ENCODE data around the gene COL9A2.
A peak's percentile ranks its signal among the peaks of the same experiment; 100 is the strongest.

Gene COL9A2

GRCh38 chr1:40301541-40302299 is 15.4 kb downstream of the COL9A2 start:
- DNase-seq = no peak

DNA sequence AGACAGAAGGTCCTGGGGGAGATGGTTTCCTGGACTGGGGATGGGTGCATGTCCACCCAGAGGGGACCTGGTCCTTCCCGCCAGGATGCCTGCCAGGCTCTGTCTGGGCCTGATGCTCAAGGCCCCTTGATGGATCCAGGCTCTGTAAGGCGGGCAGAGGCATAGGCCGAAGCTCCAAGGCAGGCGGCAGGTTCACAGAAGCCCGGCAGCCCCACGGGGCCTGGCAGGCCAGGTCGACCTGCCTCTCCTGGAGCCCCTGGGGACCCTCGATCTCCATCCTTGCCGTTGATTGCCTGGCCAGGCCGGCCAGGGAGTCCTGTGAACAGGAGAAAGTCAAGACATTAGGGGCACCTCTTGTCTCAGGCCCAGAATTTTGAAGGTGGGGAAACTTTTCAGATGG is 16.0 kb downstream of the COL9A2 start:
- DNase-seq = no peak

DNA sequence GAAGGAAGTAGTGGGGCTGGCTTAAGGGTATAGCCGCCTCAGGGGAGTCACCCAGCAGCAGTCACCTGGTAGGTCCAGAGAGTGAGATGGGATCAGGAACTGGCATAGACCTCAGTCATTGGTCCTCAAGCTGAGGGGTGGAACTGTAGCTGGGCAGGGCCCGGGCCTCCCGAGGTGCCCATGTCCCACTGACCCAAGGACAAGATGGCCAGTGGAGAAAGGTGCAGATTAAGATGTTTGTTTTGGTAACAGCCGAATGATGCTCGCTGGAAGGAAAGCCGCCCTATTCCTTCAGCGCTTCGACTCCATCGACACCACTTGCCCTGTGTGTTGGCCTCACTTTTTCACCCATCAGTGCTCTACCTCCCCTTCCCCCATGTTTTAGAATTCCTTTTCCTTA is 16.4 kb downstream of the COL9A2 start:
- no peak for DNase-seq

DNA sequence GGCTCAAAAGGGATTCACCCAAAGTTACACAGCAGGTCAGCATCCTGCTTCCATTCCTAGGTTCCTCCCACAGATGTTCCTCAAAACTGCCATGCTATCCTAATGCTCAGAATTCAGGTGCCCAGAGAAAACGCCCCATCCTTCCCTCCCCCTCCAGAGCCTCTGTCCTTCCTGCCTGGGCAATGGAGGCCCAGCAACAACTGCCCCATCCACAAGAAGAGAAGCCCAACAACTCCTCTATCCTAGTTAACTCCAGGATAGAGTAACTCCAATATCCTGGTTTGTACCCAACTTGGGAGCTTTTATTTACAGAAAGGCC is 16.9 kb downstream of the COL9A2 start:
- no peak for DNase-seq

- no peak for DNase-seq
Observed at GRCh38 chr1:40299366-40300248, 17.5 kb downstream of the COL9A2 start.

DNA sequence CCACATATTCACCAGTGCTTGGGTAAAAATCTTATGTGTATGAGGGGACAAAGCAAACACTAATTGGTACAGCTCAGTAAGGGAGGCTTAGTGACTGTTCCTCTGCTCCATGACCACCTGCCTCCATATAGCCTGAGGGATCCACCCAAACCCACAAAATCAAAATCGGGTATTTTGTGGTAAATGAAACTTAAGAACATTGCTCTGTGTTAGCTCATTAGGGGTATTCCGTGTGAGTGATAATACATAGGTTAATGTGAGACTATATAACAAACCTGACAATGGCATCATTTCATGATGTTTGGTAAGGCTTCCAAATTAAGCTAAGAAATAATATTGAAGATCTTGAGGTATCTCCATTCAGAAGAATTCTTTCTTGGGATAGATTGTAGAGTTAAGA is 25.8 kb downstream of the COL9A2 start:
- DNase-seq = no peak

- no peak for DNase-seq
Observed at GRCh38 chr1:40281853-40282252, 35.2 kb downstream of the COL9A2 start.

GRCh38 chr1:40276122-40276521 is 41.0 kb downstream of the COL9A2 start:
- no peak for DNase-seq

- DNase-seq = no peak
Observed at GRCh38 chr1:40274331-40274730, 42.8 kb downstream of the COL9A2 start.

DNA sequence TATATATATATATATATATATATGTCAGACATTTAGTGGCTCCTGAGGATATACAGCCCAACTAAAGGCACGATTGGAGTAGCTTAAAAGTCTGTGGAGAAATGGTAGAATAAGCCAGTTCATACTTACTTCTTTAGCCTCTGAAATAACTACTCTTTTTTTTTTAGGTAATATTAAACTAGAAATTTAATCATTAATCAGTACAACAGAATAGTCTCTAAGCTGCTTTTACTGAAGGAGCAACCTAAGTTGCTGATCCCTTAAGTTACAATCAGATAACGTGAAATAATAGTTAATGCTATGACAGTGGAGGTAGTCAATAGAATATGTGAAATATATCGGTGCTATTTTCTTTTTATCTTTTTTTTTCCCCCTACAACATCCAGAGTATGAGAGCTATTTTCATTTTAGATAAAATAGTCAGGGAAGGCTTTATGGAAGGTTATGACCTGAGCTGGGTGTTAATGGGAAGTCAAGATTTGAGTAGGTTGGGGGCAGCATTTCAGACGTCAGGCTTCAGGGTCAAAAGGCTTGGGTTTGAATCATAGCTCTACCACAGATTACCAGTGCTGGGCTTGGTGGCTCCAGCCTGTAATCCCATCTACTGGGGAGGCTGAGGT is 43.4 kb downstream of the COL9A2 start:
- no peak for DNase-seq

GRCh38 chr1:40272653-40273213 is 44.4 kb downstream of the COL9A2 start:
- no peak for DNase-seq

GRCh38 chr1:40270152-40270834 is 46.8 kb downstream of the COL9A2 start:
- no peak for DNase-seq

DNA sequence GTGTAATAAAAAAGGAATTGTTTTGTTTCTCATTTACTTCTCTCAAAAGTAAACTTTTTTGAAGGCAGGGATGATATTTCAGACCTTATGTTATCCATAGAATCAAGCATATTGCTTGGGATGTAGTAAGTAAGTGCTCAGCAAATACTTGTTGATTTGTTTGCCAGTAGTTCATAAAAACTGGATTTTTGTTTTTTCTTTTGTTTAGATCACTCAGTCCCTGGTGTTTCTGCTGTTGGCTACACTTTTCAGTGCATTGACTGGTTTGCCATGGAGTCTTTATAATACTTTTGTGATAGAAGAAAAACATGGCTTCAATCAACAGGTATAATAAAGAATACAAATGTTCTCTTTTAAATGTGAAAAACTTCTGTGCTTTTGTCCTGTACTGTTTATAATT is 48.9 kb downstream of the COL9A2 start:
- no peak for DNase-seq

DNA sequence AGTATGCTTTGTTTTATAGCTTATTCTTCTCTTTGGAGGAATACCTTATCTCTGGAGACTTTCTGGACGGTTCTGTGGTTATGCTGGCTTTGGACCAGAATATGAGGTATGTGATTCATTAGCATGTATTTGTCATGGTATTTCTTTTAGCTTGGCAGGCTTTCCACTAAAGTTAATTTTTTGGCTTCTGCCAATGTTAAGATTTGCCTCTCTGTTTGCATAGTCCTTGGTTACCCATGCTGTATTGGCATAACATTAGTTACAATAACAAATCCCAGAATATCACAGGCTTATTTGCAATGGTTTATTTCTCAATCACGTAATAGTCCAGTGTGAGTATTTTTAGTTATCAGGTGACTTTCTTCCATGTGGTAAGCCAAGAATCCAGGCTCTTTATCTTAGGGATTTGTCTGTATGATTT is 49.3 kb downstream of the COL9A2 start:
- no peak for DNase-seq

GRCh38 chr1:40266786-40267535 is 50.1 kb downstream of the COL9A2 start:
- no peak for DNase-seq

- no peak for DNase-seq
Observed at GRCh38 chr1:40265919-40266318, 51.2 kb downstream of the COL9A2 start.

- DNase-seq = no peak
Observed at GRCh38 chr1:40265298-40265697, 51.8 kb downstream of the COL9A2 start.

DNA sequence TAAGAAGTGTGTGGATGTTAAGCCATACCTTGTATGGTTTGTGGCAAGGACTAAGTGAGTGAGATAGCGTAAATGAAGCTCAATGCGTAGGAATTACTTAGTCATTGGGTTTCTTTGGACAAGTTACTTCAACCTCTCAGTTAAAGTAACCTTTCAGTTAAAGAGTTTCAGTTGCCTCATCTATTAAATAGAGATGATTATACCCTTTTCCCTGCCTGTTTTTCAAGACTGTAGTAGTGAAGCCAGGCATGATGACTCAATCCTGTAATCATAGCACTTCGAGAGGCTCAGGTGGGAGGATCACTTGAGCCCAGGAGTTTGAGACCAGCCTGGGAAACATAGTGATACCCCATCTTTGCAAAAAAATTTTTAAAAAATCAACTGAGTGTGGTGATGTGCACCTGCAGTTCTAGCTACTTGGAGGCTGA is 52.7 kb downstream of the COL9A2 start:
- DNase-seq = no peak

GRCh38 chr1:40258445-40258769 is 58.7 kb downstream of the COL9A2 start:
- DNase-seq = no peak

GRCh38 chr1:40257688-40258444 is 59.2 kb downstream of the COL9A2 start, which contains the start of gene ZMPSTE24:
TSS of gene ZMPSTE24 (plus strand) at chr1:40258236. CDS start at chr1:40258272, 36 bp downstream.
- DNase-seq = peak; percentile 98

- no peak for DNase-seq
Observed at GRCh38 chr1:40257313-40257687, 59.8 kb downstream of the COL9A2 start.

All from activated effector memory CD4-positive, alpha-beta T cell treated with anti-CD3 and anti-CD28 coated beads, Interleukin-2, amount 50 U/mL, for 16 hours (primary cell).